ENCODE measurements around the gene TMEM30B. TPM values are rescaled to one million over a fixed set of nuclear protein-coding genes. Genes with fewer than 3 reads are reported as not detected.
A peak's percentile ranks its signal among the peaks of the same experiment; 100 is the strongest.

TMEM30B gene, protein sequence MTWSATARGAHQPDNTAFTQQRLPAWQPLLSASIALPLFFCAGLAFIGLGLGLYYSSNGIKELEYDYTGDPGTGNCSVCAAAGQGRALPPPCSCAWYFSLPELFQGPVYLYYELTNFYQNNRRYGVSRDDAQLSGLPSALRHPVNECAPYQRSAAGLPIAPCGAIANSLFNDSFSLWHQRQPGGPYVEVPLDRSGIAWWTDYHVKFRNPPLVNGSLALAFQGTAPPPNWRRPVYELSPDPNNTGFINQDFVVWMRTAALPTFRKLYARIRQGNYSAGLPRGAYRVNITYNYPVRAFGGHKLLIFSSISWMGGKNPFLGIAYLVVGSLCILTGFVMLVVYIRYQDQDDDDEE
- polyA plus RNA-seq (2011; rRNA removed) (0.24 and 0.26 TPM in 2 replicates), polyA minus RNA-seq (2011; rRNA and poly(A)+ RNA removed) (0.32 and 0.39 TPM in 2 replicates)

DNA sequence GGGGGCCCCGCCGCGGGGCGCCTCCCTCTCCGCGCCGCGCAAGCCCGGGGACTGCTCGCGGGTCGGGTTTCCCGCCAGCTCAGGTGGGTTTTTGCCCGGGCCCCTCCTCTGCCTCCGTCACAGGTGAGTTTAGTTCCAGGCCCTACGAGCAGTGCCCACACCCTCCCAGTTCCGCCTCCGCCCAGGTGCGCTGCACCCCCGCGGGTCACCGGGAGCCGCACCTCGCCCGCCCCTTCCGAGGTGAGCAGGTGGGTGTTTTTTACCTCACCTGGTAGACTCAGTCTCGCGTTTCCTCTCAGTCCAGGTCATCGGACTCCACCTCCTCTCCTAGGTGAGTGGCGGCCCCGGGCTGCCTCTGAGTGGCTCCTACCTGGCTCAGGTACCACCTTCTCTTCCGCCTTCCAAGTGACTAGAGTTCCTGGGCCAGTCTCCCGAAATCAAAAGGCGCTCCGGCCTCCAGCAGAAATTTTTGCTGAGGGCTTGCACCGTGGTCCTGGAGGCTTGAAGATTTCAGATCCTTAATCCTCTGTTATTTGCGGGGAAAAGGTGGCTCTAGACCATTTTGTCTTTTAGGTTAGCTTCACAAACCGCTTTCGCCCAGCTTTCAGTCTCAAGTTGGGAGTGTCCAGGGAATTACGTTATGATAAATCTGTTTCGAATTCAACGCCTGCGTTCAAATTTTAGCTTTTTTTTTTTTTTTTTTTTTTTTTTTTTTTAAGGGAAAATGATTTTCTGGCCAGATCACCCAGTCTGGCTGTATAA, at the start of gene TMEM30B:
TSS of gene TMEM30B (minus strand) at position 153 of the 762 bp plus-strand sequence. CDS start 191 bp downstream, outside the sequence.
- TF ChIP-seq, protein P1, sequence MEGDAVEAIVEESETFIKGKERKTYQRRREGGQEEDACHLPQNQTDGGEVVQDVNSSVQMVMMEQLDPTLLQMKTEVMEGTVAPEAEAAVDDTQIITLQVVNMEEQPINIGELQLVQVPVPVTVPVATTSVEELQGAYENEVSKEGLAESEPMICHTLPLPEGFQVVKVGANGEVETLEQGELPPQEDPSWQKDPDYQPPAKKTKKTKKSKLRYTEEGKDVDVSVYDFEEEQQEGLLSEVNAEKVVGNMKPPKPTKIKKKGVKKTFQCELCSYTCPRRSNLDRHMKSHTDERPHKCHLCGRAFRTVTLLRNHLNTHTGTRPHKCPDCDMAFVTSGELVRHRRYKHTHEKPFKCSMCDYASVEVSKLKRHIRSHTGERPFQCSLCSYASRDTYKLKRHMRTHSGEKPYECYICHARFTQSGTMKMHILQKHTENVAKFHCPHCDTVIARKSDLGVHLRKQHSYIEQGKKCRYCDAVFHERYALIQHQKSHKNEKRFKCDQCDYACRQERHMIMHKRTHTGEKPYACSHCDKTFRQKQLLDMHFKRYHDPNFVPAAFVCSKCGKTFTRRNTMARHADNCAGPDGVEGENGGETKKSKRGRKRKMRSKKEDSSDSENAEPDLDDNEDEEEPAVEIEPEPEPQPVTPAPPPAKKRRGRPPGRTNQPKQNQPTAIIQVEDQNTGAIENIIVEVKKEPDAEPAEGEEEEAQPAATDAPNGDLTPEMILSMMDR (IDR thresholded peaks at IDR 0.05; ENCODE audit: low read depth, low read length): no peak
- POLR2A ChIA-PET: no interaction called here
- Histone ChIP-seq H3K9me3 (ENCODE audit: control insufficient read depth, insufficient read depth, low read length) (peaks cover 7% of the 10 kb centered on the region; the same call in 1 of the 2 replicates), H3K4me3 (ENCODE audit: low read depth, low read length) (peak within 1 kb of the TSS; percentile 50), H3K27me3 (ENCODE audit: control insufficient read depth, insufficient read depth, low read length) (peaks cover 14% of the 10 kb centered on the region), H3K27ac (ENCODE audit: low read depth, low read length) (no peak within 1 kb of the TSS)
- no peak for DNase-seq (ENCODE audit: low read depth, low spot score)
- CTCF ChIA-PET: interaction anchor here (0.5 to 7.8 kb wide), 11 partner anchors 14 to 950 kb away, joined by 3 to 61 read pairs (median 4); no protein-coding TSS in a partner anchor

DNA sequence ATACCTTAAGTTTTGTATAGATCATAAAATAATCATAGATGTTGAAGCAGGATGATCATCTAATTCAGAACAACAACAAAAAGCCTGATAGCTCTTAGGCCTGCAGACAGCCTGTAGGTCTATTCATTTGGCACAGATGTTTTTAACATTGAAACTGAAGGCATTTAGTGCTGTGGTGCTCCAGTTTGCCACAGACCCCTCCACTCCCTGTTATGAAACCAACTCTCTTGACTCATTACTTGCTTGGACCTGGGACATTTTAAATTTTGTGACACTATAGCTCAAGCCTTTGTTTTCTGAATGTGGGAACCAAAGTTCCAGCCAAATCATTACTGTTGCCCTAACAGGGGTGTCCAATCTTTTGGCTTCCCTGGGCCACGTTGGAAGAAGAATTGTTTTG, 49.4 kb upstream of the TMEM30B start:
- Histone ChIP-seq H3K9me3 (ENCODE audit: control insufficient read depth, insufficient read depth, low read length) (no peaks in the 10 kb centered on the region), H3K27me3 (ENCODE audit: control insufficient read depth, insufficient read depth, low read length) (peaks cover 8% of the 10 kb centered on the region), H3K4me3 (ENCODE audit: low read depth, low read length) (no peak overlapping the region), H3K27ac (ENCODE audit: low read depth, low read length) (no peak overlapping the region)
- CTCF ChIA-PET: no interaction called here
- DNase-seq (ENCODE audit: low read depth, low spot score): no peak
- TF ChIP-seq, protein P1 (IDR thresholded peaks at IDR 0.05; ENCODE audit: low read depth, low read length): no peak
- POLR2A ChIA-PET: no interaction called here

DNA sequence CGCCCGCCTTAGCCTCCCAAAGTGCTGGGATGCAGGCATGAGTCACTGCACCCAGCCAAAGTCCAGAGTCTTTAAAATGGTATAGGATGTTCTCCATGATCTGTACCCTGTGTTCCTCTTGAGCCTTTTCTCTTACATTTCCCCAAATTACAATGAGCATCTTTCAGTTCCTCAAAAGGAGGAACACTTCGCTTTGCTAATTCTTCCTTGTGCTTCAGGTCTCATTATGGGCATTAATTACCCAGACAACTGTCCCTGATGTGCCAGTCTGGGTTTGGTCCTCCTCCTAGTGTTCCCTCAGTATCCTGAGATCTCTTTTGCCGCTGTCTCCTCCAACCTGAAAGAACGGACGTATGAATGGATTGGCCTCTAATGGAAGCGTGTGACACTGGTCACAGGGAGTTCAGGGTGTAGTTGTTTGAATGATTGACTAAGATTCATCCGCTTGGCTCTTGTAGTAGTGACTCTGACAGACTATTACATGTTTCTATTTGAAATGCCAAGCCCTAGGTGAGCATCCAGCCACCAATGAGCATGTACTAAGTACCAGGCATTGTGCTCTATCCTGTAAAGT, 48.4 kb upstream of the TMEM30B start:
- TF ChIP-seq, protein P1 (IDR thresholded peaks at IDR 0.05; ENCODE audit: low read depth, low read length): no peak
- peaks cover 8% of the 10 kb centered on the region for H3K27me3 ChIP-seq (ENCODE audit: control insufficient read depth, insufficient read depth, low read length)
- POLR2A ChIA-PET: no interaction called here
- H3K4me3 ChIP-seq (ENCODE audit: low read depth, low read length): no peak overlapping the region
- no peaks in the 10 kb centered on the region for H3K9me3 ChIP-seq (ENCODE audit: control insufficient read depth, insufficient read depth, low read length)
- no peak overlapping the region for H3K27ac ChIP-seq (ENCODE audit: low read depth, low read length)
- CTCF ChIA-PET: no interaction called here
- DNase-seq (ENCODE audit: low read depth, low spot score): no peak

DNA sequence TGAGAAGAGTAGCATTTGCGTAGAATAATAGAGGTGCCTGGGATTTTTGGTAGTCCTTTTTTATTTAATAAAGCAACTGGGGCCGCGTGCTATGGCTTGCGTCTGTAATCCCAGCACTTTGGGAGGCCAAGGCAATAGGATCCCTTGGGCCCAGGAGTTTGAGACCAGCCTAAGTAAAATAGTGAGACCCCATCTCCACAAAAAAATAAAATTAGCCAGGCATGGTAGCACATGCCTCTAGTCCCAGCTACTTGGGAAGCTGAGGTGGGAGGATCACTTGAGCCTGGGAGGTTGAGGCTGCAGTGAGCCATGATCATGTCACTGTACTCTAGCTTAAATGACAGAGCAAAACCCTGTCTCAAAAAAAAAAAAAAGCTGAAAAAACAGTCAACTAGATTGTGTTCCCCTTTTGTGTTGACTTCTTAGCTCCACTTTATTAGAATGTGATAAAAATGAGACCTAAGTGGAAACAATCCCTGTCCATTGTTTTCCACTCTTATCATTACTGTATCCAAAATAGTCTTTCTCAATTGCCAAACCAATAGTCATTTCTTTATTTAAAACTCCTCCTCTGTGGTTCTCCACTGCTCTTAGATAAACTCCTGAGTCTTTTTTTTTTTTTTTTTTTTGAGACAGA, 47.6 kb upstream of the TMEM30B start:
- ChIA-PET CTCF (no interaction called here), POLR2A (no interaction called here)

More for the DNA sequence above, 47.6 kb upstream of the TMEM30B start:
- no peak overlapping the region for H3K4me3 ChIP-seq (ENCODE audit: low read depth, low read length)
- peaks cover 11% of the 10 kb centered on the region for H3K27me3 ChIP-seq (ENCODE audit: control insufficient read depth, insufficient read depth, low read length)
- DNase-seq (ENCODE audit: low read depth, low spot score): no peak
- TF ChIP-seq, protein P1 (IDR thresholded peaks at IDR 0.05; ENCODE audit: low read depth, low read length): no peak
- H3K27ac ChIP-seq (ENCODE audit: low read depth, low read length): no peak overlapping the region
- no peaks in the 10 kb centered on the region for H3K9me3 ChIP-seq (ENCODE audit: control insufficient read depth, insufficient read depth, low read length)

All from AG04450 (cell line).